Measurements from ENCODE around the gene PTPRN2.
"Not testable (repeated sequence)": the region's sequence is repeated elsewhere in the genome, so short reads cannot be mapped to it uniquely, and the experiment has no call there.

The PTPRN2 gene

GRCh38 chr7:157929671-157930070, 658.0 kb downstream of the PTPRN2 start:
- TF ChIP-seq POLR2A (IDR thresholded peaks at IDR 0.05; ENCODE audit: low read depth, low read length) = no peak
- DNase-seq (ENCODE audit: insufficient read length, low spot score) (no peak), FAIRE-seq (no peak)

GRCh38 chr7:157928808-157929425, 658.7 kb downstream of the PTPRN2 start:
- TF ChIP-seq POLR2A (IDR thresholded peaks at IDR 0.05; ENCODE audit: low read depth, low read length) = no peak
- FAIRE-seq = no peak
- DNase-seq (ENCODE audit: insufficient read length, low spot score) = no peak

GRCh38 chr7:157928171-157928794, 659.3 kb downstream of the PTPRN2 start:
- TF ChIP-seq POLR2A (IDR thresholded peaks at IDR 0.05; ENCODE audit: low read depth, low read length) = no peak
- FAIRE-seq (no peak), DNase-seq (ENCODE audit: insufficient read length, low spot score) (no peak)

GRCh38 chr7:157927313-157927925, 660.2 kb downstream of the PTPRN2 start:
- FAIRE-seq (no peak), DNase-seq (ENCODE audit: insufficient read length, low spot score) (no peak)
- no peak for TF ChIP-seq POLR2A (IDR thresholded peaks at IDR 0.05; ENCODE audit: low read depth, low read length)

- FAIRE-seq (no peak), DNase-seq (ENCODE audit: insufficient read length, low spot score) (no peak)
- no peak for TF ChIP-seq POLR2A (IDR thresholded peaks at IDR 0.05; ENCODE audit: low read depth, low read length)
Observed at GRCh38 chr7:157926521-157927150, 661.0 kb downstream of the PTPRN2 start.

GRCh38 chr7:157926107-157926506, 661.5 kb downstream of the PTPRN2 start:
- no peak for TF ChIP-seq POLR2A (IDR thresholded peaks at IDR 0.05; ENCODE audit: low read depth, low read length)
- DNase-seq (ENCODE audit: insufficient read length, low spot score) (no peak), FAIRE-seq (no peak)

- FAIRE-seq = no peak
- no peak for DNase-seq (ENCODE audit: insufficient read length, low spot score)
- TF ChIP-seq POLR2A (IDR thresholded peaks at IDR 0.05; ENCODE audit: low read depth, low read length) = no peak
Observed at GRCh38 chr7:157925383-157925875, 662.2 kb downstream of the PTPRN2 start.

- DNase-seq (ENCODE audit: insufficient read length, low spot score) (no peak), FAIRE-seq (no peak)
- no peak for TF ChIP-seq POLR2A (IDR thresholded peaks at IDR 0.05; ENCODE audit: low read depth, low read length)
Observed at GRCh38 chr7:157923903-157924630, 663.6 kb downstream of the PTPRN2 start.

- no peak for DNase-seq (ENCODE audit: insufficient read length, low spot score)
- TF ChIP-seq POLR2A (IDR thresholded peaks at IDR 0.05; ENCODE audit: low read depth, low read length) = no peak
- no peak for FAIRE-seq
Observed at GRCh38 chr7:157922576-157922975, 665.0 kb downstream of the PTPRN2 start.

- DNase-seq (ENCODE audit: insufficient read length, low spot score) (no peak), FAIRE-seq (no peak)
- TF ChIP-seq POLR2A (IDR thresholded peaks at IDR 0.05; ENCODE audit: low read depth, low read length) = no peak
Observed at GRCh38 chr7:157918326-157919080, 669.1 kb downstream of the PTPRN2 start.

GRCh38 chr7:157916946-157917640, 670.5 kb downstream of the PTPRN2 start:
- FAIRE-seq = no peak
- no peak for DNase-seq (ENCODE audit: insufficient read length, low spot score)

GRCh38 chr7:157910446-157910845, 677.2 kb downstream of the PTPRN2 start:
- TF ChIP-seq POLR2A (IDR thresholded peaks at IDR 0.05; ENCODE audit: low read depth, low read length) = no peak
- FAIRE-seq (no peak), DNase-seq (ENCODE audit: insufficient read length, low spot score) (no peak)

More at GRCh38 chr7:157916946-157917640, 670.5 kb downstream of the PTPRN2 start:
- no peak for TF ChIP-seq POLR2A (IDR thresholded peaks at IDR 0.05; ENCODE audit: low read depth, low read length)

GRCh38 chr7:157910045-157910444, 677.6 kb downstream of the PTPRN2 start:
- not testable (repeated sequence) for FAIRE-seq; DNase-seq (ENCODE audit: insufficient read length, low spot score)
